HK-2 (cell line): ENCODE data around the gene GABRG2.

ENCODE experiments used
- DNase-seq: peaks from one replicate; pipeline ENCODE4 v3.0.0-alpha.2; 2018; ENCODE audit not compliant: unreplicated experiment

The GABRG2 gene

GRCh38 chr5:162193012-162193411 is 125.4 kb downstream of the GABRG2 start:
- DNase-seq: no peak

DNA sequence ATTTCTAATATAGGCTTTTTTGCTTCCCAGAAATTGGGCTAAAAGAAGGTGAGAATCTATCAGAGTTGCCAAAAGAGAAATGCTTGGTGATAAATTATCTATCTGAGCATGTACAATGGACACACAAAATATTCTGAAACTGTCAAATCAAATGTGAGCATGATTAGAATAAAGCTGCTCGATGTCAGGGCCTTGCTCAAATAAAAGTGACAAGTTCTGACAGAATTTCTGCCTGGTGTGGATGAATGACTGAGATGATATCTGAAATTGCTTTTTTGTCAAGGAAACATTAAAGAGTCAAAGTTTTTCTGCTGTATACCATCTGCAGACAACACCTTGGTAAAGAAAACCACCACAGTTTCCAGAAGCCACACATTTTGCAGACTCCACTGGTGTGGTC is 128.8 kb downstream of the GABRG2 start:
- DNase-seq: no peak

- DNase-seq: no peak
These were observed 134.8 kb downstream of the GABRG2 start for GRCh38 chr5:162202285-162202880.
